ENCODE results near the gene CLEC1A. TPM values are rescaled to one million over a fixed set of nuclear protein-coding genes. Genes with fewer than 3 reads are reported as not detected.

The CLEC1A gene
- total RNA-seq, 2 donors from 2014 or later: 1.7 to 1.8 TPM

DNA sequence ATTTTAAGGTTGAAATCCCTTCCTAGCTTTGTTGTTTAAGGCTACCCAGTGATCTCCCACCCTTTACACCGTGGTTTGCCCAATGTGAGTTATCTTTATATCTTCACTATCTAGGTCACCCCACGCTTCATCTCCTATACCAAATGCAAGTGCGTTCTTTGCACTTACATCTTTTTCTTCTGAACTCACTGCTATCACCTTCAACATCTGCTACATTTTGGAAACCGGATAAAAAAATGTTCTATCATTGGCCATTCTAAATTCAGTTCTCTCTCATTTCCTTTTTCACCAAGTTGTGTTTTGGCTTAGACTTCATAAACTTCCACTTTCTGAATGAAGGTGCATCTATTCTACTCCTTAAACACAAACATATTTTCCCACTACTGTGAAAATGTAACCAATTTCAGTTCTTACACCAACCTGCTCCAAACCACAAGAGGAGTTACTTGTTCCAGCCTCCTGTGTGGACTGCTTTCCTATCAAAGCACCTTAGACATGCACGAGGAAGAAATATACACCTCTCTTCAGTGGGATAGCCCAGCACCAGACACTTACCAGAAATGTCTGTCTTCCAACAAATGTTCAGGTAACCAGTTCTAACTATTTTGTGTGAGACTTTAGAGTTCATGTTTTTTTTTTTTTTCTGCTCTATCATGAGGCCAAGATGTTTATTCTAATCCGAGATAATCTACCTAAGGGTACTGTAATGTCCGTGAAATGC lies 46.4 kb downstream of the CLEC1A start:
- intact Hi-C loops (cut with DNase I): no loop called here
- Histone ChIP-seq H3K27me3 (no peaks in the 10 kb centered on the region), H3K4me1 (no peaks in the 10 kb centered on the region), H3K9me3 (no peaks in the 10 kb centered on the region), H3K9ac (ENCODE audit: low read depth in 2 of 2, low read length in 2 of 2) (no peak overlapping the region), H3K27ac (no peak overlapping the region), H3K36me3 (no peaks in the 10 kb centered on the region), H3K4me3 (no peak overlapping the region)
- no peak for DNase-seq
- TF ChIP-seq CTCF (IDR thresholded peaks at IDR 0.05): no peak

DNA sequence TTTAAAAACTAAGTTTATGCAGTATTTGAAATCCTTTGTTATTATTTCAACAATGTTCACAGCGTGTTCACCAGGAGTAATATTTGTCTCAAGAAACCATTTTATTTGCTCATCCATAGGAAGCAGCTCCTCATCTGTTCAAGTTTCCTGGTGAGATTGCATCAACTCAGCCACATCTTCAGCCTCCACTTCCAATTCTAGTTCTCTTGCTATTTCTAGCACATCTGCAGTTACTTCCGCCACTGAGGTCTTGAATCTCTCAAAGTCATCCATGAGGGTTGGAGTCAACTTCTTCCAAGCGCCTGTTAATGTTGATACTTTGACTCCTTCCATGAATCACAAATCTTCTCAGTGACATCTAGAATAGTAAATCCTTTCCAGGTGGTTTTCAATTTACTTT lies 50.3 kb downstream of the CLEC1A start:
- intact Hi-C loops (cut with DNase I): no loop called here
- H3K9ac ChIP-seq (ENCODE audit: low read depth in 2 of 2, low read length in 2 of 2): no peak overlapping the region
- no peak for DNase-seq
- H3K27ac ChIP-seq: no peak overlapping the region
- H3K27me3 ChIP-seq: no peaks in the 10 kb centered on the region
- no peaks in the 10 kb centered on the region for H3K4me1 ChIP-seq
- no peaks in the 10 kb centered on the region for H3K36me3 ChIP-seq
- no peak for TF ChIP-seq CTCF (IDR thresholded peaks at IDR 0.05)
- H3K9me3 ChIP-seq: no peaks in the 10 kb centered on the region
- no peak overlapping the region for H3K4me3 ChIP-seq

- intact Hi-C loops (cut with DNase I): no loop called here
- Histone ChIP-seq H3K9me3 (no peaks in the 10 kb centered on the region), H3K27ac (no peak overlapping the region), H3K27me3 (no peaks in the 10 kb centered on the region), H3K4me3 (no peak overlapping the region), H3K9ac (ENCODE audit: low read depth in 2 of 2, low read length in 2 of 2) (no peak overlapping the region), H3K36me3 (no peaks in the 10 kb centered on the region), H3K4me1 (no peaks in the 10 kb centered on the region)
- no peak for TF ChIP-seq CTCF (IDR thresholded peaks at IDR 0.05)
- DNase-seq: no peak
These were observed 56.6 kb downstream of the CLEC1A start for GRCh38 chr12:10042167-10042566.

GRCh38 chr12:10033783-10034545 lies 64.8 kb downstream of the CLEC1A start:
- Histone ChIP-seq H3K27me3 (no peaks in the 10 kb centered on the region), H3K4me1 (no peaks in the 10 kb centered on the region), H3K9ac (ENCODE audit: low read depth in 2 of 2, low read length in 2 of 2) (no peak overlapping the region), H3K36me3 (no peaks in the 10 kb centered on the region), H3K27ac (no peak overlapping the region), H3K4me3 (no peak overlapping the region), H3K9me3 (no peaks in the 10 kb centered on the region)
- intact Hi-C loops (cut with DNase I): loop anchor here (2.0 kb wide), 1 partner anchor 103 kb away; no protein-coding TSS in a partner anchor
- DNase-seq: no peak
- TF ChIP-seq CTCF (IDR thresholded peaks at IDR 0.05): peak; percentile 25

DNA sequence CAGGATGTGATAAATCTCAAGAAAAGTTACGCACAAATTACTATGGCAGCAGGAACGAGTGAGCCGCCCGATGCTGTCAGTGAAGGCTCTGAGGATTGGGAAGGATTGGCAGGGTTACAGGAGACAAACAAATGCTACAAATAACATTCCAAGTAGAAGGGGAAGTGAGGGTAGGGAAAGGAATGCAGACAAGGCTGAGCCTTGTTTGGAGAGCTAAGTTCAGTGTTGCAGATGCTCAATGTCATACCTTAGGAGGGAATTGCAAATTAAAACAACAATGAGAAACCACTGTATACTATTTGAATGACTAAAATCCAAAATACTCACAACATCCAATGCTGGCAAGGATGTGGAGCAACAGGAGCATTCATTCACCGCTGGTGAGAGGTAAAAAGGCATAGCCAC lies 67.0 kb downstream of the CLEC1A start:
- TF ChIP-seq CTCF (IDR thresholded peaks at IDR 0.05): no peak
- Histone ChIP-seq H3K4me1 (no peaks in the 10 kb centered on the region), H3K36me3 (no peaks in the 10 kb centered on the region), H3K4me3 (no peak overlapping the region), H3K27me3 (no peaks in the 10 kb centered on the region), H3K9ac (ENCODE audit: low read depth in 2 of 2, low read length in 2 of 2) (no peak overlapping the region), H3K9me3 (no peaks in the 10 kb centered on the region), H3K27ac (no peak overlapping the region)
- intact Hi-C loops (cut with DNase I): no loop called here
- DNase-seq: no peak

Measured in colonic mucosa (tissue), 4 donors.